HG03571 (cell line): ENCODE measurements around the gene PCDH9.

Experiments used
- ATAC-seq: cut with Tn5 transposase; IDR thresholded peaks from one replicate; pipeline ENCODE4 v1.9.1; 2021; ENCODE audit not compliant: unreplicated experiment

PCDH9 gene

GRCh38 chr13:66691149-66691548, 539.0 kb downstream of the PCDH9 start:
- ATAC-seq = no peak

GRCh38 chr13:66689628-66690027, 540.5 kb downstream of the PCDH9 start:
- no peak for ATAC-seq

- no peak for ATAC-seq
Measured at GRCh38 chr13:66689037-66689619, 541.0 kb downstream of the PCDH9 start.

GRCh38 chr13:66681403-66681802, 548.7 kb downstream of the PCDH9 start:
- ATAC-seq = no peak

GRCh38 chr13:66680031-66680430, 550.1 kb downstream of the PCDH9 start:
- no peak for ATAC-seq

GRCh38 chr13:66675620-66676019, 554.5 kb downstream of the PCDH9 start:
- ATAC-seq = no peak

- no peak for ATAC-seq
Measured at GRCh38 chr13:66673401-66673800, 556.7 kb downstream of the PCDH9 start.

- ATAC-seq = no peak
Measured at GRCh38 chr13:66665991-66666390, 564.1 kb downstream of the PCDH9 start.

- no peak for ATAC-seq
Measured at GRCh38 chr13:66663711-66664110, 566.4 kb downstream of the PCDH9 start.

GRCh38 chr13:66663206-66663605, 566.9 kb downstream of the PCDH9 start:
- no peak for ATAC-seq

GRCh38 chr13:66661336-66661735, 568.8 kb downstream of the PCDH9 start:
- ATAC-seq = no peak

- ATAC-seq = no peak
Measured at GRCh38 chr13:66660468-66660813, 569.7 kb downstream of the PCDH9 start.

GRCh38 chr13:66659701-66660467, 570.3 kb downstream of the PCDH9 start:
- ATAC-seq = peak; percentile 71

GRCh38 chr13:66659286-66659685, 570.9 kb downstream of the PCDH9 start:
- ATAC-seq = peak; percentile 2

- ATAC-seq = no peak
Measured at GRCh38 chr13:66657165-66657881, 572.8 kb downstream of the PCDH9 start.

GRCh38 chr13:66655847-66656454, 574.2 kb downstream of the PCDH9 start:
- no peak for ATAC-seq

- ATAC-seq = no peak
Measured at GRCh38 chr13:66644855-66645460, 585.2 kb downstream of the PCDH9 start.

- ATAC-seq = peak; percentile 55
Measured at GRCh38 chr13:66640231-66640630, 589.9 kb downstream of the PCDH9 start.

GRCh38 chr13:66639044-66639443, 591.1 kb downstream of the PCDH9 start:
- no peak for ATAC-seq

GRCh38 chr13:66635526-66635925, 594.6 kb downstream of the PCDH9 start:
- ATAC-seq = no peak

GRCh38 chr13:66634384-66634783, 595.8 kb downstream of the PCDH9 start:
- ATAC-seq = no peak
